Left renal cortex interstitium (tissue), 4 donors: Measurements from ENCODE around the gene STARD8. TPM values are rescaled to one million over a fixed set of nuclear protein-coding genes. Genes with fewer than 3 reads are reported as not detected.
"Not testable (repeated sequence)": the region's sequence is repeated elsewhere in the genome, so short reads cannot be mapped to it uniquely, and the experiment has no call there.

Experiments
- DNase-seq, 4 donors: peaks; one replicate each; pipeline ENCODE4 v3.0.0-alpha.2; 2013; ENCODE audit warnings: low read depth in 4 of 4, low spot score in 2 of 4, missing footprints in 1 of 4
- polyA plus RNA-seq, 4 donors: library from polyadenylated mRNA; unstranded; fragments of 120-200 nt; gene quantifications; one replicate each; pipeline ENCODE4 v1.2.1, GENCODE V29; 2013; ENCODE audit not compliant: insufficient read length in 4 of 4

Gene STARD8
- polyA plus RNA-seq, 4 donors, result 18.5 to 22.2 (median 20.6) TPM

GRCh38 chrX:68688931-68689330, 41.5 kb downstream of the STARD8 start:
- DNase-seq, result not testable (repeated sequence)

GRCh38 chrX:68690936-68691501, 43.6 kb downstream of the STARD8 start:
- no peak for DNase-seq

- DNase-seq, result no peak
Measured at GRCh38 chrX:68691921-68692320, 44.5 kb downstream of the STARD8 start.

- DNase-seq, result no peak
Measured at GRCh38 chrX:68692651-68693050, 45.2 kb downstream of the STARD8 start.

- DNase-seq, result no peak
Measured at GRCh38 chrX:68693481-68694434, 46.3 kb downstream of the STARD8 start.

- DNase-seq, result no peak
Measured at GRCh38 chrX:68694435-68695205, 47.2 kb downstream of the STARD8 start.

GRCh38 chrX:68695206-68695845, 47.9 kb downstream of the STARD8 start:
- DNase-seq, result no peak

GRCh38 chrX:68696267-68696990, 49.0 kb downstream of the STARD8 start:
- no peak for DNase-seq

GRCh38 chrX:68697036-68697435, 49.6 kb downstream of the STARD8 start:
- DNase-seq, result no peak

- no peak for DNase-seq
Measured at GRCh38 chrX:68697465-68698125, 50.1 kb downstream of the STARD8 start.

- no peak for DNase-seq
Measured at GRCh38 chrX:68698942-68699341, 51.5 kb downstream of the STARD8 start.

GRCh38 chrX:68699960-68700746, 52.7 kb downstream of the STARD8 start:
- DNase-seq, result no peak

GRCh38 chrX:68703369-68703768, 55.9 kb downstream of the STARD8 start:
- DNase-seq, result no peak

- no peak for DNase-seq
Measured at GRCh38 chrX:68703846-68704245, 56.4 kb downstream of the STARD8 start.

GRCh38 chrX:68705986-68706385, 58.5 kb downstream of the STARD8 start:
- no peak for DNase-seq

GRCh38 chrX:68708503-68709290, 61.2 kb downstream of the STARD8 start:
- no peak for DNase-seq

GRCh38 chrX:68710870-68711576, 63.6 kb downstream of the STARD8 start:
- no peak for DNase-seq
